ENCODE results near the gene FSIP1.
A peak's percentile ranks its signal among the peaks of the same experiment; 100 is the strongest.

FSIP1 gene

DNA sequence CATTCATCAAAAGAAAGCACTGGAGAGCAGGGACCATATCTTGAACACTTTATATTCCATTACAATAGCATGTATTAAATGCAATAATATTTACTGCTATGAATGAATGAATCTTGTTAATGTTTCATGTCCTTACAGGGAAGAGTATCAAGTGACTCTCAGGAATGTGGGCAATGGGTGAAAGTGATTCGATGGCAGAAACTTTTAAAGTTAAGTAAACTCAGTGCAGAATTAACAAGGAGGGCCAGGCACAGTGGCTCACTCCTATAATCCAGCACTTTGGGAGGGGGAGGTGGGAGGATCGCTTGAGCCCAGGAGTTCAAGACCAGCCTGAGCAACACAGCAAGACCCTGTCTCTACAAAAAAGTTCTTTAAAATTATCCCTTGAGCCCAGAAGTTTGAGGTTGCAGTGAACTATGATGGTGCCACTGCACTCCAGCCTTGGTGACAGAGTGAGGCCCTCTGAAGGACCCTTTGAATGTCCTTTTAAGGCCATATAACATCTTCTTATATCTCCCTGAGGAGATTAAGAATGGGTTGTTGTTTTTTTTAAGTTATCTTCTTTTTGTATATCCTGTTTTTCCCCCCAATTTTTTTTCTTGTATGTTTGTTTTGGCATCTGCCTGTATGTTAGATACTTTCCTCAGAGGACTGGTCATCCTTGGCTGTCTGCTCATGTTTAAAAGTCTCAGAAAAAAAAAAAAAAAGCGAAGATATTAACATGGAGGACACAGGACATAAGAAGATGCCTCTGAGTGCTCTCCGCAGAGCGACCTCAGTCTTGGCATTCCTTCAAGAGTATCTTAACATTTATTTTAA lies 9.6 kb upstream of the FSIP1 start:
- no peak for DNase-seq

DNA sequence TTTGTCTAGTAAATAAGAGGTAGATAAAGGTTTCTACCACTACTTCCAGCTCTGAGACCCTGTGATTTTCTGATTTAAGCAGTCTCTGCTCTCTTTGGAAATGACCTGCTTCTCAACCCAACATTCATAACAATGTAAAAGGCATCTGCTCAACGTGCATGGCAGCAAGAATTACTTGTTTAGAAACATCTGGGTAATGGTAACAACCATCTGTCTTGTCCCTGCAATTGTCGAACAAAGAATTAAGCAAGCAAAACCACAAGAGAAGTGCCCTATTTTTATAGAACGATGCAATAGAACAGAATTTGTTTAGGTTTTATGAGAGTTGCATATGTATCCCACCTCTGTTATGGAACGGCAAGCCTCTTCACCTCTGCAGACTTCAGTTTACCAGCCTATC lies 7.1 kb upstream of the FSIP1 start:
- DNase-seq = no peak

DNA sequence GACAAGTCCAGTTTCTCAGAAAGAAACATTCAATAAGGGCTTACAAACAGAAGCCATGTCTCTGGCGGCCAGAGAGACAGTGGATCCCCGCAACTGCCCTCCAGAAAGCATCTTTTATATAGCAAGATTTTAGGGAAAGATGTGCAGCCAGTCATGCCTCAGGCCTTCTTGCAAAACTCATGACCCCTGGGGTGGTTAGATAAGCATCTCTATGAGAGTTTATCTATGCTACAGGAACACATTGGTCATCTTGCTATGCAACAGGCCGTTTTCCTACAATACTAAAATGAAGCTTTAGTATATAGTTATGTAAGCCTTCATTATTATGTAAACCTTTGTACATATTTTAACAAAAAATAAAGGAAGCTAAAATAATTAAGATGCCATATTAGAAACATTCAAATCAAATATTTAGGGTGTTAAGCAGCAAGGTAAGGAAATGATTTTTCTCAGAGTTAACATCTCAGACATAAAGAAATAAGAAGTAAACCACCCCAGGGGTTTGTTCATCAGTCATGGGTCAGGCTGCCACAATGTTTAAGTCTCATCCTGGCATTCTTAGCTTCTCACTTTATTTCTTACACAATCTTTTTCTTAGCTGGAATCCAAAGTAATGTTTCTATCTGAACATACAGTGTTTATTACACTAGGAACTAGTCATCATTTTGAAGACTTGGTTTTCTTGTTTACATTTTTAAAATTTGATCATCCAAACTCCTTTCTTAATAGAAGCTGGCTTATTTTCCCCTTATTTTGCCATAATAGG lies 6.3 kb upstream of the FSIP1 start:
- no peak for DNase-seq

DNA sequence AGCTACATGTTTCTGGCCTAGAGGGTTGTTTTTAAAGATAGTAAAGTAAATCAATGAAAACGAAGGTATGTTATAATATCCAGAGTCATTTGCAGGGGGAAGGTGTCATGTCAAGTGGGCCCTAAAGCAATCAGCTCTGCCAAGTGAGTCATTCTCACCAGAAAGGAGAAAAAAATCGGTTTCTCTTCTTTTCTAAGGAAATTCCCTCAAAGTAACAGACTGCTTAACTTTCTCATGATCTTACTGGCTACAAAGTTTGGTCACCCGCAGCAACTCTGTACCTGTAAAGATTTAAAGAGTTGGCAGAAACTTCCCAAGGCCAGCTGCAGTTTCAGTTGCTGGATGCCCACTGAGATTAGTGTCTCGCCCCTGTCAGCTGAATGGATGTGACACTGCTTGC lies 5.5 kb upstream of the FSIP1 start:
- no peak for DNase-seq

DNA sequence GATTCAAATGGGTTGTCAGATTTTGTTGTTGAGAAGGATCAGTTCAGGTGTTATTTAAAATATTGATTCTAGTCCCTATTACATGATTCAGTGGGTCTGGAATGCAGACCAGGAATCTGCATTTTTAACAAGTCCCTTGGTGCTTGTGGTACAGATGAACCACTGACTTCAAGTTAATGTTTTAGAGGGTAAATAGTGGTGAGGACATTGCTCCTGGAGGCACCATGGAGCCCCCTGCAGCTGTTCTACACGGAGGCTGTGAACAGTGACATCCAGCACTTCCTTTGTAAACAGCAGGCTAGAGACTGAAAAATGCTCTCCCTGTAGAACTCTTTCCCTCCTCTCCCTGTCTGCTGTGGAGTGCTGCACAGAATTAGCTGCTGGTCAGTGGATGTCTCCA lies 4.8 kb upstream of the FSIP1 start:
- no peak for DNase-seq

DNA sequence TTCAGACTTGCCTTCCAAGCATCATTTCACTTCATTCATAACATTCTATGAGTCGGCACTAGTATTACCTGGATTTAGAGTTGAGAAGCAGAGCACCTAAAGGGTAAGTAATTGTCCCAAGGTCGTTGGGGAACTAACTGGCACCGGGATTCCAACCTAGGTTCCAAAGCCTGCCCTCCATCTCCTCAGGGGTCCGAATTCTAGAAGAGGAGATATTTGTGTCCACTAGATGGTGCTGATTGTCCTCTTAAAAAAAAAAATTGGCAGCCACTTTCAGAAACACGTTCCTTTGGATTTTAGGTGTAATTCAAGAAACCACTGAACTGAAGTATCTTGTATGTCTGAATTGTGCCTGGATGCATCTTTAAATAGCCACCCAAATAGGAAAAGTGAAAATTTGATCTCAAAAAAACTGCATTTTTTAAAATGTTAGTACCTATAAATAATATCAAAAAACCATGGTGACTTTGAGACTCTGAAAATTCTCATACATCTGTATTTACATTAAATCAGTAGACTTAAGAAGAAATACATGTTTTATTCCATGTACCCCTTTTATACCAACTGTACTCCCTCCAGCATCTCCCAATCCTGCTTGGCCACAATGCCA lies 3.9 kb upstream of the FSIP1 start:
- DNase-seq = peak in 1 of 2 donors; percentile 46

DNA sequence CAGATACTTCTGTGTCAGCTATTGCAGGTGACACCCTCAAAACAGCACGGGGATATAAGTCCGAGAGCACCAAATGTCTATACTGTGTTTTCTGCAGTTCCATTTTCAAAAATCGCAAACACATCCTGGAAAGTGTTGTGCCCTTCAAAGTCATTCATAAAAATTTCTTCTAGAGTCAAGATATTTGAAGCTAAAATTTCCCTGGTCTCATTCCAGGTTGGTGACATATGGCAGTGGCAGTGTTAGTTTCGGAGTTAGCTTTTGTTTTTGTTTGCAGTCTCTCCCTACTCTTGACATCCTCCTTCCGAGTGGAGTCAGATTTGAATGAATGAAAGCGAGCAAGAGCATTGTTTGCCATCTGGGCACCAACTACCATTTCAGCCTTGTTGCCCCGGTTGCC lies 3.2 kb upstream of the FSIP1 start:
- no peak for DNase-seq

DNA sequence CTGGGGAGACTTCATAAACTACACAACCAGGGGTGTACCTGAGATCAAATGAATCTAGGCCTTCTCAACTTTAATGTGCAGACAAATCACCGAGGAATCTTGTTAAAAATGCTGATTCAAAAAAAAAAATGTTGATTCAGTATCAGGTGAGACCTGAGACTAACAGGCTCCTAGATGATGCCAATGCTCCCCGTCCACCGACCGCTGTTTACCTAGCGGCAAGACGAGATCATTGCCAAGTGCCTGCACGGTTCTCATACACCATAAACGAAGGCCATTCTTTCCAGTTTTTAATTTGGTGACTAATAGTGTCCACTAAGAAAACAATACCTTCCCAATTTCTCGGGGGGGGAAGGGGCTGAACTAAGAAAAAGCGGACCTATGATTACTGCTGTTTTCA lies 2.5 kb upstream of the FSIP1 start:
- DNase-seq = no peak

DNA sequence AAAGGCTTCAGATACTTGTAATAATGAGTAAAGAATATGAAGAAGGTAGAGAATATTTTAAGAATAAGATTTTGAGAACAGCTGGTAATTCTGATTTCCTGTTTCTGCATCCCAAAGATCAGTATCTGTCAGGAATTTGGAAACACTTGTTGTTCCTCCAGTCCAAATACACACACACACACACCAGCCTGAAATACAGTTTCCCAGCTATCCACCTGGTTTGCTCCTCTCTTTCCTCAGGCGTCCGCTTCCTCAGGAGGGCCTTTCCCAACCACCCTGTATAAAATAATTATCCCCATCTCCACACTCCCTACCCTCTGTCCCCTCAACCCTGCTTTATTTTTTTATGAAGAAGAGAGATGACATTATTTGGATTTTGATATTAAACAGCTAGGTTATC lies 2.0 kb upstream of the FSIP1 start:
- DNase-seq = no peak

DNA sequence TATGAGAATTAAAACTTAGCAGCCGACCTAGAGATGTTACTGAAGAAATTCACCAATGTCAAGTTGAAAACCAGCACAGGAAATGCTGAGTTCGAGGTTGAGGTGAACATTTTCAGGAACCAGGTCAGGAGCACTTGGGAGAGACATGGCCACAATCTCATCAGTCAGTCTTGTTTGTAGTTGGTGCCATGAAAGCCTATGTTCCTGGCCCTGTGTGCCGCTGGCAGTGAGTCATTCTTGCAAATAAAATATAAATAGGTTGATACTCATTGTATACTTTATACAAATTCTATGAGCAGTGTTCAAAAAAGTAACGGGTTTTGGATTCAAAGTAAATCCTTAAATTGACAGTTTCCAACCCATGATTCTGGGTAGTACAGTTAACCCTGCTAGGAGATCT lies 1.5 kb upstream of the FSIP1 start:
- no peak for DNase-seq

DNA sequence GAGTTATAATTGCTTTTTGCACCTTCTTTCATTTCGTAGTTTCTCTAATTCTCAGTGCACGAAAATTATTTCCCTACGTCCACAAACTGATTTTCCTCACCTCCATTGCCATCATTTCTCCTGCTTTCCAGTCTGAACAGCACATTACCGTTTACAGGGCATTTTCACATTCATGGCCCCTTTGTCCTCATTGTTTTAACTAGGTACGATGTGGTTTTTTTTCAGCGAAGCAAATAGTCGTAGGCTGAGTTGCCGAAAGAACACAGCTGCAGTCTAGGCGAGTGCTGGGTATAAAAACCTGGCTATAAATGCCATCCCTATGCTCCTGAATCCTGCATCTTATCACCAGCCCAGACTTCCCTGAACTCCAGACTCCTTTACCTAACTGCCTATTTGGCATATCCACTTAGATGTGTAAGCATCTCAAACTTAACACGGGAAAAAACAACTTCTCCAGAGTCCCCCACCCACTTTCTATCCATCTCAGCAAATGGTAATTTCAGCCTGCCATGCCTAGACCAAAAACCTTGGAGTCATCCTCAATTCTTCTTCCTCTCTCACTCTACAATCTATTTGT lies 691 bp upstream of the FSIP1 start:
- DNase-seq = no peak

DNA sequence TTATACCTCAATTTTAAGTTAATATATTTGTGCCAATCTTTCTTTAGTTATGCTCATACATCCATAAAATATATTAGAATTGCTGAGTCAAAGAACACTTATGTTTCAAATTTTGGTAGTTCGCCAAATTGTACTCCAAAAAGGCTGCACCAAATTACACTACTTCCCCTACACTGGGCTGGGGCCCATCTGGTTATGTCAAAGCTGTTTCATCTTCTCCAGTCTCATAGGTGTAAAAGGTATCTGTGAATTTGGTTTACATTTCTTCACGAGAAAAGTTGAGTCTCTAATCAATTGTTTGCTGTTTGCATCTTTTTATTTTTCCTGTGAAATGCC lies 706 bp downstream of the FSIP1 start:
- no peak for DNase-seq

DNA sequence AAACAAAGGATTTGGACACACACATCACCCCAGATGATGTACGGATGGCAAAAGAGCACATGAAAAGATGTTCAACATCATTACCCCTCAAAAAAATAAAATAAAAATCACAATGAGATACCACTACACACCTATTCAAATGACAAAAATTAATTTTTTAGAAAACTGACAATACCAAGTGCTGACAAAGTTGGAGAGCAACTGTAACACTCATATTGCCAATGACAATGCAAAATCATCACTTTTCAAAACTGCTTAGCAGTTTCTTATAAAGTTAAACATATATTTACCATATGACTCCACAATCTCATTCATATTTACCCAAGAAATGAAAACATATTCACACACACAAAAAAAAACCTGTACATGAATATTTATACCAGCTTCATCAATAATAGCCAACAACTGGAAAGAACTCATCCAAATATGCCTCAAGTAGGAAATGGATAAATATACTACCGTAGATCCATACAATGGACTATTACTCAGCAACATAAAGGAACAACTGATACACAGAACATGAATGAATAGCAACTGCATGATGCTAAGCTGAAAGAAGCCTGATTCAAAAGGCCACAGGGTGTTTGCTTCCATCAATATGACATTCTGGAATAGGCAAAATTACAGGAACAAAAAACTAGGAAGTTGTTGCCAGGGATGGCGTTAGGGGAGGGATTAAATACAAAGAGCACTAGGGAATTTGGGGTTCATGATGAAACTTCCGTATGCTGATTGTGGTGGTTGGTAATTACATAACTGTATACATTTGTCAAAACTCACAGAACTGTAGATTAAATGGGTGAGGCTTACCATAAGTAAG lies 1.3 kb downstream of the FSIP1 start:
- no peak for DNase-seq

DNA sequence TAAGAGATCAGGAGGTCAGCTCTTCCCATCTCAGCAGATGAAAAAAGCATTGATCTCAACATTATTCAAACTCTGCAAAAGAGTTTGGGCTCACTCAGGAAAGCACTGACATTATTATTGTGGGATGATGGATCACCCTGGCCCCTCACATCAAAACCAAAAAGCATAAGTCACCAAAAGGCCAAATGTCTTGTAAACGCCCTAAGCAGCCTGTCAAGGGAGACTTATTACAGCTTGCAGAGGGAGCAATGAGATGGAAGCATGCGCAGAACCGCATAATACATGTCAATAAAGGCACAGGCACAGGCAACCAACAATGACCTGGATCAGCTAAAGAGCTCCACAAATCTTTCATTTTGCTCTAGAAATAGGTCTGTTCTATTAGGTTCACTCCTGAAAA lies 4.6 kb downstream of the FSIP1 start:
- DNase-seq = no peak

DNA sequence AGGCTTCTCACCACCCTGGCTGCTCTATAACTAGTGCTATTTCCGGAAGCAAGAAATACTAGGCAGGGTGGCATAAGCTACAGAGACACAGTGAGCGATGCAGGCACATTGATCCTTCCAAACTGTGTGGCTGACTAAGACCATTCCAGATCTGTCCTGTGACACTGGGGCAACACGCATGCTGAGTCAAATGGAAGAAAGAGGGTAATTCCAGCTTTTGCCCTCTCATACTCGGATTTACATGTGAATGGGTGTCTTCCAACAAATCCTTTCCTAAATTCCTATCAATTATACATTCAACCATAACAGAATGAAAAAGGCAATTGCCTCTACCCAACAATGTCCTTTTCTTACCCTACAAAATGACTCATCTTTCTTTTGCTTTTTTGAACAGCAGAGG lies 5.1 kb downstream of the FSIP1 start:
- no peak for DNase-seq

DNA sequence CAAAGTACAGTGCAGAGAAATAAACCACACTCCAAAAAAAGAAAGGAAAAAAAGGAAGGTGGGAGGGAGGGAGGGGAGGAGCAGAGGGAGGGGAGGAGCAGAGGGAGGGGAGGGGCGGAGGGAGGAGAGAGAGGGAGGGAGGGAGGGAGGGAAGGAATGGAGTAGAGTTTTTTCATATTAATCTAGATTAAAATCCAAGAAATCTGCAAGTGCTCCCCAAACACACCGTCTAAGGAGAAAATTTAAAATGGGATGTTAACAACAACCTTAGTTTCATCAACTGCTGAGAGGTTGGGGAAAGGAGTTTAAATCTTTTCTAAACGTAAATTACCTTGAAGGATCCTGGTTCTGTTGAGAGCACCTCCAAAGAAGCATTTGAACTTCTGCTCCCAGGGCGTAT lies 6.6 kb downstream of the FSIP1 start:
- no peak for DNase-seq

DNA sequence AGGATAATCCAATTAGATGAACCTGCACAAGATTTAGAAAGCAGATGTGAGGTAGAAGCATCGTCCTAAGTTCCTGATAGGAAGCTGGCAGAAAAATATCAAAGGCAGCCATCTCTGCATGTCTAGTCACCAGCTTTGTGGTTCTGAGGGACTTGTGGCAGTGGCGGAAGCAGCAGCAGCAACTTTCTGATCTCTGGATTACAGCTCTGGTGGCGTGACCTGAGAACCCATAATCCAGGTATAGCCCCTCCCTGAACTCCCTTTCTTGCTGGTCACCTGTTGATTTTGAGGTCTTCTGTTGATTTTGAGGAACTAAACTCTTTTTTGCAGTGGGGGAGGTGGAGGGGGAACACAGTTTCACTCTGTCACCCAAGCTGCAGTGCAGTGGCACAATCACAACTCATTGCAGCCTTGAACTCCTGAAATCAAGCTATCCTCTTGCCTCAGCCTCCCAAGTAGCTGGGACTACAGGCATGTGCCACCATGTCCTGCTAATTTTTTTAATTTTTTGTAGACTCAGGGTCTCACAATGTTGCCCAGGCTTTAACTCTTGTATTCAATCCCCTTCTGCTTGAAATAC lies 7.9 kb downstream of the FSIP1 start:
- DNase-seq = peak; percentile 24 to 44

DNA sequence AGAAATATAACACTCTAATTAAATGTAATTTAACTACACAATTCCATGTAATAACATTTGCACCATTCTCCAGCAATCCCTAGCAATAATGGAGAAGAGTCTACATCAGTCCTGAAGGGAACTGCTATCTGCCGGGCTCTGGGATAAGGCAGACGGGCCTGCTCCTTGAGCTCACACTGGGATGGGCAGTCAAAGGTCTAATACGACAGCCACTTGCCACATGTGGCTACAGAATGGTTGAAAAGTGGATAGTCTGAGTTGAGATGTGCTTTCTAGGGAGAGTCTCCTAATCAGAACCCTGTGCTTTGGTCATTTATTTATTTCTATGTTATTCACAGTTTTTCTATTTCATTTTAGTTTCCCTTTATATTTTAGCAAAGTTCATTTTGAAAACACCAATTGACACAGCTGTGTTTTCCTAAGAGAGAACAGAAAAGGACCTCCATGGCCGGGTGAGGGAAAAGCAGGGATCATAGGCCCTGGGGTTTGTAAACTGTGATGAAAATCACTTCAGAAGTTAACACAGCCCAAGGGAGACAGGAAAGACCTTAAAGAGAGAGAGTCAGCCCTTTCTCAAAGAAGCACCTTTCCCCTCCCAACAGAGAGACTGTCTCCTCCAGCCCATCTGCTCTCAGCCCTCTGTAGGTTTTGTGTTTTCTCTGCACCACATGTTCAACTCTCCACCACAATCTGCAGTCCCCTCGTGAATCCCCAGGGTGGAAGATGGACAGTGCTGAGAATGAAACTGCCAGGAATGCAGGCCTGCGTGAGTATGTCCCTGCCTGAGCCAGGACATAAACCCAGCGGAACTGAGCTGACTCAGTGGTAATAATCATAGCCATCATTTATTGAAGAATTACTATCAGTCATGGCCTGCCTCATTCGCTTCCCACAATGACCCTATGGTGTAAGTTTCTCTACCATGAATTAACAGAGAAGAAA lies 11.6 kb downstream of the FSIP1 start:
- DNase-seq = no peak

DNA sequence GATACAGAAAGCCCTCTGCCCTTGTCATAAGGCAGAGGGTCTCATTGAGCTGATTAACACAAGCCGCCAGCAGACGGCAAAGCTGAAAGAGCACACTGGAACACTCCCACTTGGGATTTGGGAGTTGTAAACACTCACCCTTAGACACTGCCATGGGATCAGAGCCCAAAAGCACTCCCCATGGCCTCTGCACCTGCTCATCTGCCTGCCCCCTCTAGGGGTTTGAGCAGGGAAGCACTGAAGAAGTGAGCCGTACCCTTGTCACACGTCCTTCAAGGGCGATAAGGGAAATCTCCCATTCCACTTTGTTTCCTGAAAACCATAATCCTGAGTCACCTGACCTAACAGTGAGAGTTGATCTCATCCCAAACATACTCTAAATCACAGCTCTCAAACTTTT lies 14.7 kb downstream of the FSIP1 start:
- no peak for DNase-seq

DNA sequence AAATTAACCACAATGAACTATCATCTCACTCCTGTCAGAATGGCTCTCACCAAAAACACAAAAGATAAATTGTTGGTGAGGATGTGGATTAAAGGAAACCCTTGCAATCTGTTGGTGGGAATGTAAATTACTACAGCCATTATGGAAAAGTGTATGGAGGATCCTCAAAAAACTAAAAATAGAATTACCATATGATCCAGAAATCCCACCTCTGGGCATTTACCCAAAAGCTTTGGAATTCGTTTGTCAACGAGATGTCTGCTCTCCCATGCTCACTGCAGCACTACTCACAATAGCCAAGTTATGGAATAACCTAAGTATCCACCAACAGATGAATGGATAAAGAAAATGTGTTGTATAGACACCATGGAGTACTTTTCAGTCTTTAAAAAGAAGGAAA lies 21.6 kb downstream of the FSIP1 start:
- DNase-seq = no peak

DNA sequence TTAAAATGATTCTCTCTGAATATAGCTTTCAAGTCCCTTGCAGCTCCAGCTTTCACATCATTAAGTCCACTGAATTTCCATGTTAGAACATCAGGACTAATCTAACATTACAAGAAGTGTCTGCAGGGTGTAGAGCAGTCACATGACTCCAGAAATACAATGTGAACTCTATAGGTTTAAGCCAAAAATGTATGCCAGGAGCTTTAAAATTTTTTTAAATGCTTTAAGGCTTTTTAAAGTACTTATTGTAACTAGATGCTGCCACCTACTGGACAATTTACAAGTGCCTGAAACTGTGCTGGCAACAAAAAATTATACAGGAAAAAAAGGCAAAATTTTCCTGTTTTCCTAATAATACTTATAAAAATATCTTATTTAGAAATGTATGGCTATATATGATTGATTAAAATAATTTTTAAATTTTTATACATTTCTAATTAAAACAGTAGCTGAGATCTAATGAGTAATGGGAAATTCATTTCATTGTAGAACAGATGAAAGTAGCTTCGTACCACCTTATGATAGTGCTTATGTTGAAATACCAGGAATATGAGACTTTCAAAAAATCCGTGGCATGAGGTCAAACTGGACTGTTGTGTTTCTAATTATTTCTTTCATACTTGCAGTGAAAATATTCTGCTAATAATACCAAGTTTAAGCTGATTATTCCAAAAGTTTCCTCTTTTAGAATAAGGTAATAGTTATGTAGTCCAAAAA lies 25.7 kb downstream of the FSIP1 start:
- peak in 1 of 2 donors; percentile 62 for DNase-seq

All from CD4-positive, alpha-beta T cell treated with Interleukin-1 beta for 1 hour (primary cell).